ENCODE measurements around the gene SEZ6. TPM values are rescaled to one million over a fixed set of nuclear protein-coding genes. Genes with fewer than 3 reads are reported as not detected.
A peak's percentile ranks its signal among the peaks of the same experiment; 100 is the strongest.

SEZ6 gene
- total RNA-seq, 1 donor from 2014 or later, result not detected

DNA sequence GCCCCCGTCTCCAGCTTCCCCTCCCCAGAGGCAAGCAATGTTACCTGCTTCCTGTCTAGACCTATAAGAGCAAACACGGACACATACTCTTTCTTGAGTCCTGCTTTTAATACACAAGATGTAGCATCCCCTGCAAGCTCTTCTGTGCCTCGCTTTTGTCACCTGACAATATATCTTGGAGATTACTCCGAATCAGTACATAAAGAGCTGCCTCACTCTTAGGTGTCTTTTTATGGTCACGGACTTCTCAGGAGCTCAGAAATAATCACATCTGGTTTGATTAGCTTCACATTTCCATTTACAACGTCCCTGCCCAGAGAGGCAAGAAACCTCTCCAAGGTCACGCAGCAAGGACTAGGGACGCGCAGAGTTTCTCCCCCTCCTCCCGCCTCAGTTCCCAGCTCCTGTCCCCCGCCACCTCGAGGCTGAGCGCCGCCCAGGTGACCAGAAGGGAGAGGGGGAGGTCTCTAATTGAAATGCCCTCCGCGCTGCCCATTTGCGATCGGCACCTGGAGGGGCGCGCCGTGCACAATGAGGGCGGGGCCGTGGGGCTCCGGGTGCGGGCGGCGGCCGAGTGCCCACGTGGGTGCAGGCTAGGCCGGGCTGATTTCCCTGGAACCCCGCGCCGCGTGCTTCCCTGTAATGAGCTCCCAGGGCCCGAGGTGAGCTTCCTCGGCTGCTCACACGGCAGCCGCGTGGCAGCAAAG lies 13.8 kb upstream of the SEZ6 start:
- no peaks in the 10 kb centered on the region for H3K9me3 ChIP-seq (ENCODE audit: insufficient read depth, low read depth, low read length)
- TF ChIP-seq EZH2 (IDR thresholded peaks at IDR 0.05; ENCODE audit: insufficient read depth, low read length), result peak; percentile 77
- TF ChIP-seq, protein P1, sequence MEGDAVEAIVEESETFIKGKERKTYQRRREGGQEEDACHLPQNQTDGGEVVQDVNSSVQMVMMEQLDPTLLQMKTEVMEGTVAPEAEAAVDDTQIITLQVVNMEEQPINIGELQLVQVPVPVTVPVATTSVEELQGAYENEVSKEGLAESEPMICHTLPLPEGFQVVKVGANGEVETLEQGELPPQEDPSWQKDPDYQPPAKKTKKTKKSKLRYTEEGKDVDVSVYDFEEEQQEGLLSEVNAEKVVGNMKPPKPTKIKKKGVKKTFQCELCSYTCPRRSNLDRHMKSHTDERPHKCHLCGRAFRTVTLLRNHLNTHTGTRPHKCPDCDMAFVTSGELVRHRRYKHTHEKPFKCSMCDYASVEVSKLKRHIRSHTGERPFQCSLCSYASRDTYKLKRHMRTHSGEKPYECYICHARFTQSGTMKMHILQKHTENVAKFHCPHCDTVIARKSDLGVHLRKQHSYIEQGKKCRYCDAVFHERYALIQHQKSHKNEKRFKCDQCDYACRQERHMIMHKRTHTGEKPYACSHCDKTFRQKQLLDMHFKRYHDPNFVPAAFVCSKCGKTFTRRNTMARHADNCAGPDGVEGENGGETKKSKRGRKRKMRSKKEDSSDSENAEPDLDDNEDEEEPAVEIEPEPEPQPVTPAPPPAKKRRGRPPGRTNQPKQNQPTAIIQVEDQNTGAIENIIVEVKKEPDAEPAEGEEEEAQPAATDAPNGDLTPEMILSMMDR (IDR thresholded peaks at IDR 0.05; ENCODE audit: insufficient read depth, low read depth, low read length), result no peak
- peaks cover 83% of the 10 kb centered on the region for H3K27me3 ChIP-seq (ENCODE audit: insufficient read depth, low read length)
- FAIRE-seq, result no peak
- Mint-ChIP-seq H3K36me3 (ENCODE audit: low read depth, unreplicated experiment) (no peaks in the 10 kb centered on the region), H3K4me3 (ENCODE audit: unreplicated experiment) (no peak overlapping the region), H3K27ac (ENCODE audit: unreplicated experiment) (no peak overlapping the region), H3K27me3 (ENCODE audit: low read depth, unreplicated experiment) (peaks cover 68% of the 10 kb centered on the region), H3K9me3 (ENCODE audit: unreplicated experiment) (no peaks in the 10 kb centered on the region), H3K4me1 (ENCODE audit: low read depth, unreplicated experiment) (peaks cover 6% of the 10 kb centered on the region)
- H3K9ac ChIP-seq (ENCODE audit: low read length), result no peak overlapping the region
- H2AFZ ChIP-seq (ENCODE audit: low read depth, low read length), result no peak overlapping the region
- no peaks in the 10 kb centered on the region for H4K20me1 ChIP-seq (ENCODE audit: insufficient read depth, low read length)
- no peak overlapping the region for H3K27ac ChIP-seq (ENCODE audit: low read depth, low read length)
- H3K4me2 ChIP-seq (ENCODE audit: low read length), result no peak overlapping the region
- no peak overlapping the region for H3K4me3 ChIP-seq (ENCODE audit: insufficient read depth, low read depth, low read length)
- H3K36me3 ChIP-seq (ENCODE audit: insufficient read depth, low read length), result no peaks in the 10 kb centered on the region
- H3K4me1 ChIP-seq (ENCODE audit: insufficient read depth, low read length), result no peaks in the 10 kb centered on the region
- no peaks in the 10 kb centered on the region for H3K79me2 ChIP-seq (ENCODE audit: insufficient read depth, low read length)
- DNase-seq (ENCODE audit: low read depth), result no peak

DNA sequence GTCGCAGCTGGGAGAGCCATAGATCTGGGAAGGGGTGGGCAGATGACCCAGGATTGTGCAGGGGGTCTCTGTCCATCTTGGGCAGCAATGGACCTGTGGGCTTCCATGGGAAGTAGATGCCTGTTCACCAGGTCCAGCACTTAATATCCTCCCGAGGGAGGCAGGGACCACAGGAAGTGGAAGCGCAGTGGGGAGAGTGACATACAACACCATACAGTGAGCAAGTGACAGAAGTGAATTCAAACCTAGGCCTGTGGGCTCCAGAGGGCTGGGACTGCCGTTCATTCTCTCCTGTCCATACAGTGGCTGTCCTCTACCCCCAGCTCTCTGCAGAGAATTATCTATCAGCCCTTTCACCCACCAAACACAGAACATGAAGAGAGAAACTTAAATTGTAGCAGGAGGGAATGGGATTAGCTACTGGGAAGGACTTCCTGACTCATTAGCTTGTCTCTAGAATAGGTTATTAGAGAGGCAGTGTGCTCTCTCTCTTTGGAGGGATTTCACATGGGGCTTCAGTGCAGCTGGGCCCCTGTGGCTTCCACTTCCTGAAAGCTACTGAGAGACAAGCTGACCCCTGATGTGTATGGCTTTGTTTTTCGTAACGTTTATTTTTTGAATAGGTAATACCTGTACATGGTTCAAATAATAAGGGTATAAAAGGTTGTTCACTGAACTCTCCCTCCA lies 13.1 kb upstream of the SEZ6 start:
- no peaks in the 10 kb centered on the region for H3K4me1 ChIP-seq (ENCODE audit: insufficient read depth, low read length)
- no peak overlapping the region for H2AFZ ChIP-seq (ENCODE audit: low read depth, low read length)
- no peaks in the 10 kb centered on the region for H3K36me3 ChIP-seq (ENCODE audit: insufficient read depth, low read length)
- Mint-ChIP-seq H3K4me3 (ENCODE audit: unreplicated experiment) (no peak overlapping the region), H3K4me1 (ENCODE audit: low read depth, unreplicated experiment) (peaks cover 6% of the 10 kb centered on the region), H3K36me3 (ENCODE audit: low read depth, unreplicated experiment) (no peaks in the 10 kb centered on the region), H3K27ac (ENCODE audit: unreplicated experiment) (no peak overlapping the region), H3K9me3 (ENCODE audit: unreplicated experiment) (no peaks in the 10 kb centered on the region), H3K27me3 (ENCODE audit: low read depth, unreplicated experiment) (peaks cover 67% of the 10 kb centered on the region)
- no peaks in the 10 kb centered on the region for H4K20me1 ChIP-seq (ENCODE audit: insufficient read depth, low read length)
- no peak overlapping the region for H3K4me3 ChIP-seq (ENCODE audit: insufficient read depth, low read depth, low read length)
- H3K79me2 ChIP-seq (ENCODE audit: insufficient read depth, low read length), result no peaks in the 10 kb centered on the region
- H3K27me3 ChIP-seq (ENCODE audit: insufficient read depth, low read length), result peaks cover 82% of the 10 kb centered on the region
- H3K9me3 ChIP-seq (ENCODE audit: insufficient read depth, low read depth, low read length), result no peaks in the 10 kb centered on the region
- no peak overlapping the region for H3K9ac ChIP-seq (ENCODE audit: low read length)
- FAIRE-seq (no peak), DNase-seq (ENCODE audit: low read depth) (no peak)
- no peak for TF ChIP-seq EZH2 (IDR thresholded peaks at IDR 0.05; ENCODE audit: insufficient read depth, low read length)
- no peak overlapping the region for H3K27ac ChIP-seq (ENCODE audit: low read depth, low read length)
- H3K4me2 ChIP-seq (ENCODE audit: low read length), result no peak overlapping the region

DNA sequence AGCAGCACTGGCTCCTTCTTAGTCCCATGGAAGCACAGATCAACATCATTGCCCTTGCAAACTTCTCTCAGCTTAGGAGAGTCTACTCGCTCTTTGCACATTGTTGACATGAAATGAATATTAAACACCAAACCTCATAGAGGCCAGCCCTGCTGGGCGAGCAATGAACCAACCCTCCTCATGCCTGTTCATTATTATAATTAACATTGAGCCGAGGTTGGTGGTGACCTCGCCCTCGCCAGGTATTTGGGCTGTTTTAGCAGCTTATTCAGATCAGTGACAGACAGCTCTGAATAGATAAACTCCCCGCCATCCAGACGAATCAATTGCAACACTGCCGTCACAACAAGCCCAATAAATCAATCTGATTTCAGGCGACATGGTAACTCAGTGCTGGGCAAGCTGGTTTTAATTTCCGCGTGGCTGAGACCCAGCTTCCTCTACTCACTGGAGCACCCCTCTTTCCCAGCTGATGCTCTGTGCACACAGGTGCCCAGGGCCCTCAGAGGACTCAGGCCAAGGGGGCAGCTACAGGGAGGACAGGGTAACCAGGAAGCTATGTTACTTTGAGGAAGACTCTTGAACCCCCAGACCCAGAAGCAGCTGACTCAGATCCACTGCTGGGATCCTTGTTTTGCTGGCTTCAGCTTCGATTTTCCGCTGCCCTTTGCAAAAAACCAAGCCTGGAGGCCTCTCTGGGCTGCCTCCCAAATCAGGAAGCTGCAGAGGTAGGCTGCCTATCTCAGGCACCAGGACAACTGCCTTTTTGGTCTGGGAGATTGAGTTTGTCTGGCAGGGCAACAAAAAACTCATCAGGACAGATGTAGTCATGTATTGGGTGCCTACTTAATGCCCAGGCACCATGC lies 10.7 kb upstream of the SEZ6 start:
- Histone ChIP-seq H3K36me3 (ENCODE audit: insufficient read depth, low read length) (no peaks in the 10 kb centered on the region), H3K27me3 (ENCODE audit: insufficient read depth, low read length) (peaks cover 77% of the 10 kb centered on the region), H2AFZ (ENCODE audit: low read depth, low read length) (no peak overlapping the region), H3K79me2 (ENCODE audit: insufficient read depth, low read length) (no peaks in the 10 kb centered on the region), H3K4me2 (ENCODE audit: low read length) (no peak overlapping the region), H3K27ac (ENCODE audit: low read depth, low read length) (no peak overlapping the region), H3K9ac (ENCODE audit: low read length) (no peak overlapping the region), H3K4me1 (ENCODE audit: insufficient read depth, low read length) (no peaks in the 10 kb centered on the region), H3K9me3 (ENCODE audit: insufficient read depth, low read depth, low read length) (no peaks in the 10 kb centered on the region), H3K4me3 (ENCODE audit: insufficient read depth, low read depth, low read length) (no peak overlapping the region), H4K20me1 (ENCODE audit: insufficient read depth, low read length) (no peaks in the 10 kb centered on the region)
- Mint-ChIP-seq H3K36me3 (ENCODE audit: low read depth, unreplicated experiment) (peaks cover under 1% of the 10 kb centered on the region), H3K27ac (ENCODE audit: unreplicated experiment) (no peak overlapping the region), H3K4me1 (ENCODE audit: low read depth, unreplicated experiment) (peaks cover 6% of the 10 kb centered on the region), H3K4me3 (ENCODE audit: unreplicated experiment) (no peak overlapping the region), H3K9me3 (ENCODE audit: unreplicated experiment) (no peaks in the 10 kb centered on the region), H3K27me3 (ENCODE audit: low read depth, unreplicated experiment) (peaks cover 56% of the 10 kb centered on the region)
- FAIRE-seq (no peak), DNase-seq (ENCODE audit: low read depth) (no peak)
- TF ChIP-seq EZH2 (IDR thresholded peaks at IDR 0.05; ENCODE audit: insufficient read depth, low read length), result no peak
- TF ChIP-seq, protein P1 (IDR thresholded peaks at IDR 0.05; ENCODE audit: insufficient read depth, low read depth, low read length), result no peak
